ENCODE results near the gene PRKRA. TPM values are rescaled to one million over a fixed set of nuclear protein-coding genes. Genes with fewer than 3 reads are reported as not detected.
A peak's percentile ranks its signal among the peaks of the same experiment; 100 is the strongest.

The PRKRA gene
- total and polyA plus RNA-seq, 2 of the 8 experiments (the other 6 are each of a cell fraction or from before 2014, with no cell fraction given): 25.4 to 60.4 TPM

- TF ChIP-seq KDM5A (IDR thresholded peaks at IDR 0.05; ENCODE audit: low read length): no peak
- TF ChIP-seq CHD1 (IDR thresholded peaks at IDR 0.05; ENCODE audit: low read depth, low read length): no peak
- peak; percentile 62 for TF ChIP-seq TAF7 (optimal IDR thresholded peaks at IDR 0.05; ENCODE audit: borderline replicate concordance, low read depth, low read length)
- no peak for TF ChIP-seq SIRT6 (IDR thresholded peaks at IDR 0.05; ENCODE audit: low read length)
- no peak for TF ChIP-seq RFX5 (IDR thresholded peaks at IDR 0.05; ENCODE audit: borderline replicate concordance, low read depth, low read length)
- no peak for TF ChIP-seq SP1 (IDR thresholded peaks at IDR 0.05; ENCODE audit: low read depth, low read length)
- TF ChIP-seq JUN (IDR thresholded peaks at IDR 0.05; ENCODE audit: low read depth, low read length): no peak
- no peak for TF ChIP-seq SP2 (IDR thresholded peaks at IDR 0.05; ENCODE audit: low read length)
- TF ChIP-seq PHF8 (conservative IDR thresholded peaks at IDR 0.05; ENCODE audit: low read depth, low read length): peak; percentile 100
- no peak for TF ChIP-seq BRCA1 (IDR thresholded peaks at IDR 0.05; ENCODE audit: low read depth, low read length)
- TF ChIP-seq TBP (IDR thresholded peaks at IDR 0.05; ENCODE audit: low read depth, low read length): peak; percentile 54
- no peak for TF ChIP-seq SIX5 (IDR thresholded peaks at IDR 0.05; ENCODE audit: low read depth, low read length)
- TF ChIP-seq SIN3A (conservative IDR thresholded peaks at IDR 0.05 in 1 of 2, IDR thresholded peaks at IDR 0.05 in 1 of 2; ENCODE audit: low read depth in 1 of 2, low read length in 2 of 2): peak in 1 of 2 experiments; percentile 57; a peak in 2 of 4 replicates
- TF ChIP-seq RNF2 (IDR thresholded peaks at IDR 0.05; ENCODE audit: borderline replicate concordance, low read depth, low read length, missing control alignments, poor library complexity, severe bottlenecking): no peak
- TF ChIP-seq KDM4A (IDR thresholded peaks at IDR 0.05; ENCODE audit: low read depth, low read length, severe bottlenecking): peak; percentile 10
- TF ChIP-seq POLR2AphosphoS5 (IDR thresholded peaks at IDR 0.05; ENCODE audit: low read depth, low read length): peak; percentile 84
- TF ChIP-seq, protein P1, sequence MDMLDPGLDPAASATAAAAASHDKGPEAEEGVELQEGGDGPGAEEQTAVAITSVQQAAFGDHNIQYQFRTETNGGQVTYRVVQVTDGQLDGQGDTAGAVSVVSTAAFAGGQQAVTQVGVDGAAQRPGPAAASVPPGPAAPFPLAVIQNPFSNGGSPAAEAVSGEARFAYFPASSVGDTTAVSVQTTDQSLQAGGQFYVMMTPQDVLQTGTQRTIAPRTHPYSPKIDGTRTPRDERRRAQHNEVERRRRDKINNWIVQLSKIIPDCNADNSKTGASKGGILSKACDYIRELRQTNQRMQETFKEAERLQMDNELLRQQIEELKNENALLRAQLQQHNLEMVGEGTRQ (IDR thresholded peaks at IDR 0.05; ENCODE audit: low read length): no peak
- peak; percentile 86 for TF ChIP-seq BACH1 (IDR thresholded peaks at IDR 0.05; ENCODE audit: low read length)
- no peak for TF ChIP-seq CREB1 (IDR thresholded peaks at IDR 0.05)
Measured at GRCh38 chr2:178450774-178451525, at the start of gene PRKRA, which contains the start of gene PJVK (continued).

All from H1 (cell line).